Activated T-cell treated with anti-CD3 and anti-CD28 coated beads, Interleukin-2, amount 50 U/mL, for 72 hours (primary cell): ENCODE results near the gene HPSE2. TPM values are rescaled to one million over a fixed set of nuclear protein-coding genes. Genes with fewer than 3 reads are reported as not detected.

Source experiments
- ATAC-seq, 2 donors: fragments of 150-1000 bp; cut with Tn5 transposase; replicated peaks in 1 of 2; 2 replicates each; pipeline ENCODE4 v1.10.0; 2021; ENCODE audit warnings: moderate library complexity in 2 of 2, mild to moderate bottlenecking in 1 of 2
- DNase-seq, 2 donors: peaks; one replicate each; pipeline ENCODE4 v3.0.0; 2021 to 2022; ENCODE audit warnings: mixed read lengths in 1 of 2
- H3K27ac Mint-ChIP-seq: one replicate; pipeline ENCODE4 v1.8.0; 2022; ENCODE audit warnings: mild to moderate bottlenecking, moderate library complexity, mixed read lengths
- H3K27me3 Mint-ChIP-seq: one replicate; pipeline ENCODE4 v1.8.0; 2022; ENCODE audit warnings: low read depth, mixed read lengths
- H3K36me3 Mint-ChIP-seq, 2 donors: one replicate each; pipeline ENCODE4 v1.8.0; 2022; ENCODE audit warnings: mixed read lengths in 2 of 2, mild to moderate bottlenecking in 1 of 2; ENCODE audit not compliant: insufficient read depth in 2 of 2
- H3K4me1 Mint-ChIP-seq: one replicate; pipeline ENCODE4 v1.8.0; 2022; ENCODE audit warnings: low read depth, mixed read lengths
- H3K4me3 Mint-ChIP-seq, 2 donors: one replicate each; pipeline ENCODE4 v1.8.0; 2022; ENCODE audit warnings: mild to moderate bottlenecking in 2 of 2, mixed read lengths in 2 of 2, moderate library complexity in 2 of 2
- H3K9me3 Mint-ChIP-seq, 2 donors: one replicate each; pipeline ENCODE4 v1.8.0; 2022; ENCODE audit warnings: mixed read lengths in 2 of 2
- total RNA-seq, 2 donors: library from RNA; stranded (reverse); gene quantifications; one replicate each; pipeline ENCODE4 v1.2.3, GENCODE V29; 2022

Gene HPSE2
- total RNA-seq, 2 donors from 2014 or later, result not detected

DNA sequence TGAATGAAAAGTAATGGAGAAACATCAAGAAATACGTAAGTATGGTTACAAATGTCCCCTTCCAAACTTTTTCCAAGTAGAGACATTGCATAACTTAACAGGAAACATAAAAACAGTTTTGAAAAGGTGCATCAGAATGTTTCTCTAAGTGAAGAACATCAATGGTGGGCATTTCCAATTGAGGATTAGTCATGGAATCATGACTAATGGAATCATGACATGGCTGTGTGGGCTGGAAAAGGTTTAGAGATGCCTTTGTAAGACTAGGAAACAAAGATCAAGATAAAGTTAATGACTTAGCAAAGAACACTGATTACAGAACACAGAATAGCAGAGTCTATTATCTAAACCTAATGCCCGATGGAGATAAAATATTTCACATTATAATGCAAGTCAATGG is 272.0 kb downstream of the HPSE2 start:
- peaks cover 0 to 1% of the 10 kb centered on the region in 2 donors for H3K9me3 Mint-ChIP-seq
- H3K4me1 Mint-ChIP-seq, result no peaks in the 10 kb centered on the region
- DNase-seq (no peak), ATAC-seq (no peak)
- H3K4me3 Mint-ChIP-seq, result no peak overlapping the region
- H3K27me3 Mint-ChIP-seq, result no peaks in the 10 kb centered on the region
- H3K36me3 Mint-ChIP-seq, result no peaks in the 10 kb centered on the region
- H3K27ac Mint-ChIP-seq, result no peak overlapping the region

DNA sequence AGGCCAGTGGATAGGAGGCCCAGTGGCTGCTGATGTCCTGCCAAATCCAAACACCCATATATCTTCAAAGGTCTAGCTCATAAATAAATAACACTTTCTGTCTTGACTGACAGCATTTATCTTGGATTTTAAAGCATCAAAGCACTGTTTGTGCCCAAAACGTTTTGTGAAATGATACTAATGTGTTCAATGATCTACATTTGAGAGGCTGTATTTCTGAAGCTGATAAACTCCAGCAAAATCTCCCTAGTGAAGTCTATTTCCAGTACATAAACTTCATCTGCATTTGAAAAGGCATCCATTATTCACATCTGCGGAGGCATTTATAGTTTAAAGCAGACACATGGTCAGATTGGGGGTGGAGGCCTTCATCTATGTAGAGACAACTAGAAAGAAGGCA is 276.3 kb downstream of the HPSE2 start:
- Mint-ChIP-seq H3K36me3 (no peaks in the 10 kb centered on the region), H3K9me3 (peaks cover 0 to 3% of the 10 kb centered on the region in 2 donors), H3K27me3 (no peaks in the 10 kb centered on the region), H3K27ac (no peak overlapping the region), H3K4me1 (no peaks in the 10 kb centered on the region), H3K4me3 (no peak overlapping the region)
- no peak for DNase-seq
- ATAC-seq, result no peak

DNA sequence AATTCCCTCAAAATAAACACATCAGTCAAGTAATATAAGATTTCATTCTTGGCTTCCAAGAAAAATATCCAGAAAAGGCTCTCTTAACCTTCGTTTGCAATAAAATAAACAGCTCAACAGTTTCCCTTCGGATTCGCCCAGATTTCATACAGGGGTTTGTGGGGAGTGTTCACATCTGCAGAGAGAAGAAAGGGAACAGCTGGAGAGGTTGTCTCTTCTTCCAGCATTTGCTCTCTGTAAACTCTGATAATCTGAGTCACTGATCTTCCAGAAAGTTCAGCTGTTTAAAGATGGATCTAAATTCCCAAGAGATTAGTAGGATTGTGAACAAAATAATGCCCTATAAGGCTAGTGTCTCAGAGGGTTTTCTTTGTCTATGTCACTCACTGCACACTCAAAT is 277.9 kb downstream of the HPSE2 start:
- Mint-ChIP-seq H3K4me1 (no peaks in the 10 kb centered on the region), H3K9me3 (peaks cover 0 to 3% of the 10 kb centered on the region in 2 donors), H3K27ac (no peak overlapping the region), H3K36me3 (no peaks in the 10 kb centered on the region), H3K4me3 (no peak overlapping the region), H3K27me3 (no peaks in the 10 kb centered on the region)
- DNase-seq, result no peak
- no peak for ATAC-seq

DNA sequence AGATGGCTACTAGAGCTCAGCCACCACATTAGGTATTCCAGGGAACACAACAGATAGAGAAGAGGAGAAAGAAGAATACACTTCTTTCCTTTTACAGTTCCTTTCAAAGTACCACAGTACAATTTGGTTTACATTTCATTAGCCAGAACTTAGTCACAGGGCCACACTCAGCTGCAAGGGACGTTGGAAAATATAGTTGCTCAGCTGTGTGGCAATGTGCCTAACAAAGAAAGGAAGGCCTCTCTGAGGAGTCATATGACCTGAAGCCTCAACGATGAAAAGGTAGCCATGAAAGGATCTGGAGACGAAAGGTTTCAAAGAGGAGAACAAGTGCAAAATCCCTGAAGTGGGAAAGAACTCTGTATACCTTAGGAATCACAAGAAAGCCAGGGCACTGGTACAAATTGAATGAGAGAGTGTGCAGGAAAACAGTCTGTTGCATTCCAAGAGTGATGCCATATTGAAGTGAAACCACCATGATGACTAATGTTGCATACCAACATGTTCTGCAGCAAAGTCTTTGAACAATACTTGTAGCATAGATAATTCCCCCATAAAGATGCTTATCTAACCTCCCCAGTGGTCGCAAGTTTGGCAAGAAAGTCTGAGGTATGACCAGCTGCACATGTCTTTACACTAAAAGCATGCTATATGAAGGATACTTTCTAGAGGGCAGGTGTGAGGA is 278.9 kb downstream of the HPSE2 start:
- Mint-ChIP-seq H3K9me3 (peaks cover 0 to 3% of the 10 kb centered on the region in 2 donors), H3K27ac (no peak overlapping the region), H3K36me3 (no peaks in the 10 kb centered on the region), H3K27me3 (no peaks in the 10 kb centered on the region), H3K4me1 (no peaks in the 10 kb centered on the region), H3K4me3 (no peak overlapping the region)
- no peak for ATAC-seq
- no peak for DNase-seq

DNA sequence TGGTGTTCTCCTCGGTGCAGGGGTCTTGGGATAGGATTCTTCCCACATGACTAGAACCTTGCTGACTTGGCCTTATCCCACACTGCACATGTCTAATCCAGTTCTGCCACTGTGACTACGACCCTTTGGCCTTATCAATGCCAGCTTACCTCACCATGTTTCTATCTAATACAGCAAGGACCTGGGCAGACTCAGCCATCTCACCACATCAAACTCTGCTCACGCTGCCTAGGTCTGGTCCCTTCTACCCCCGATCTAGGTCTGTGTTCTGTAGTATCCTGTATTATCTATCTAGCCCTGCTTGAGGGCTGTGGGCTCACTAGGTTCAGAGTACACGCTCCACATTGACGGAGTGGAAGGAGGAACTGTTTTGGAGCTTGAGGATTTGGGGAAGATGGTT is 282.4 kb downstream of the HPSE2 start:
- ATAC-seq, result no peak

DNA sequence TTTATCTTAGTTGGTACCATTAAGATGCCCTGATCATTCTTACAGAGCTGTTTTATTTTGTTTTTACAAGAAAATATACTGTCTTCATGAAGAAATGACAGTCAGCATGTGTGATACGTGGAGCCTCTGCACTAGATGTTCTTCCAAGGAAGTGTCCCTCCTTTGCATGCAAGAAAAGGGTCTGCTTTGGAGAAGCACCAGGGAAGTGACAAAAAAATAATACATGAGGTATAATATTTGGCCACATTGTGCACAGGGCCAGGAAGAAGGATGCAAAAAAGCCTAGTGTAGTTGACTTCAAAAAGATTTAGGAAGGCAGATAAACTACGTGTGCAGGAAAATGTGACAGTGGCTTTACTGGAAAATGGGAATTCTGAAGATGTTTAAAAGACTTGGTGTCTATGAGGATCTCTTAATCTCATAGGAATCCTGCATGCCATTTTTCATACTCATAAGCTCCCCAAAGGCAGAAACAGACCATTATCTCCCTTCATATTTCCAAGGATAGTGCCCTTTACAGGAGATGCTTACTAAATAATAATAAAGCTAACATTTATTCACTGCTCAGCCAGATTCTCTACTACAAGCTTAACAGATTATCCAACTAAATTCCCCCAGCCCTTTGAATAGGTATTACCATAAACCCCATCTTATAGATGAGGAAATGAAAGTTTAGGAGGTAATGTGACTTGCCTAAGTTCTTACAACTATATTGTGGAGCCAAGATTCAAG is 284.2 kb downstream of the HPSE2 start:
- H3K4me1 Mint-ChIP-seq, result no peaks in the 10 kb centered on the region
- no peak overlapping the region for H3K4me3 Mint-ChIP-seq
- DNase-seq (no peak), ATAC-seq (no peak)
- no peak overlapping the region for H3K27ac Mint-ChIP-seq
- H3K36me3 Mint-ChIP-seq, result no peaks in the 10 kb centered on the region
- peaks cover 0 to 3% of the 10 kb centered on the region in 2 donors for H3K9me3 Mint-ChIP-seq
- no peaks in the 10 kb centered on the region for H3K27me3 Mint-ChIP-seq

More for the DNA sequence above, 282.4 kb downstream of the HPSE2 start:
- Mint-ChIP-seq H3K36me3 (no peaks in the 10 kb centered on the region), H3K9me3 (peaks cover 0 to 3% of the 10 kb centered on the region in 2 donors), H3K27me3 (no peaks in the 10 kb centered on the region), H3K4me1 (no peaks in the 10 kb centered on the region), H3K27ac (no peak overlapping the region), H3K4me3 (no peak overlapping the region)
- DNase-seq, result no peak

DNA sequence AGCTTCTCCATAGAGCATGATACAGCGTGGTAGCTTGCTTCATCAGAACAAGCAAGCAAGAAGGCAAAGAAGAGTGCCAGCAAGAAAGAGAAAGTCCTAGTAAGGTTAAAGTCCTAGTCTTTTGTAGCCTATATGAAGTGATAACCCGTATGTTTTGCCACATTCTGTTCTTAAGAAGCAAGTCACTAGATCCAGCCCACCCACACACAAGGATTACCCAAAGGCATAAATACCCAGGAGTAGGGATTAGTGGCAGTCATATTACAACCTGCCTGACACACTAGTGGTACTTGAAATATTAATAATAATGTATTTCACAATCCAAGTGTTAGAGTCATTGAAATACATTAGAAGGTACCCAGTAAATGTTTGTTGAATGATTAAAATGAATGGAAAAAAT is 285.5 kb downstream of the HPSE2 start:
- H3K4me3 Mint-ChIP-seq, result no peak overlapping the region
- no peaks in the 10 kb centered on the region for H3K27me3 Mint-ChIP-seq
- no peak overlapping the region for H3K27ac Mint-ChIP-seq
- ATAC-seq (no peak), DNase-seq (no peak)
- H3K36me3 Mint-ChIP-seq, result no peaks in the 10 kb centered on the region
- no peaks in the 10 kb centered on the region for H3K4me1 Mint-ChIP-seq
- H3K9me3 Mint-ChIP-seq, result no peaks in the 10 kb centered on the region

DNA sequence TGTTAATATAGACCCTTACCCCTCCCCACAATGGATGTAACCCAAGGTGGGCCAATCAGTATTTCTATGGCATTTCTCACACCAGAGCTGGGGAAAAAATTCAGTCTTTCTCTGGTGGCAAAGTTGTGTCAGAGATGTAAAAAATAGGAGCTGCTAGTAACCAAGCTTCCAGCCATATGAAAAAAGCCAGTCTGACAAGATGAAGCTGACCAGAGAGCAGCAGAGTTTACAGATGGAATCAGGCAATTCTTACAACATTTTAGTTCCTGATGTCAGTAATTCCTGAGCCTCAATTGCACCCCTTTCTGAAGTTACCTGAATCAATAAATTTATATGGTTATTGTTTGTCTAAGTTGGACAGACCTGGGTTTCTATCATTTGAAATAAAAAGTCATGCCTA is 286.3 kb downstream of the HPSE2 start:
- Mint-ChIP-seq H3K9me3 (no peaks in the 10 kb centered on the region), H3K4me1 (no peaks in the 10 kb centered on the region), H3K27me3 (no peaks in the 10 kb centered on the region), H3K4me3 (no peak overlapping the region), H3K36me3 (no peaks in the 10 kb centered on the region), H3K27ac (no peak overlapping the region)
- no peak for DNase-seq
- ATAC-seq, result no peak

DNA sequence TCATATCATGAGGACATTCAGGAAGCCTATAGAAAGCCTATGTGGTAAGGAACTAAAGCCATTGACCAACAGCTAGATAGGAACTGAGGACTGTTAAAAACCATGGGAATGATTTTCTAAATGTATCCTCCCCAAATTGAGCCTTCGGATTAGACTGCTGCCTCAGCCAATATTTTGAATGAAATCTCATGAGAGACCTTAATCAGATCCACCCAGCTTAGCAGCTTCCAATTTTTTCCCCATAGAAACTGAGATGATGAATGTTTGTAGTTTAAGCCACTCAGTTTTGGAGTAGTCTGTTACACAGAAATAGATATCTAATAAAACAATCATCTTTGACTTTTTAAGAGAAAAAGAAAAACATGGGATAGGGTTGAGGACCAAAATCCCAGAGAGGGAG is 292.0 kb downstream of the HPSE2 start:
- DNase-seq (no peak), ATAC-seq (no peak)
- no peak overlapping the region for H3K27ac Mint-ChIP-seq
- H3K9me3 Mint-ChIP-seq, result peaks cover 0 to 3% of the 10 kb centered on the region in 2 donors
- no peak overlapping the region for H3K4me3 Mint-ChIP-seq
- H3K36me3 Mint-ChIP-seq, result no peaks in the 10 kb centered on the region
- H3K4me1 Mint-ChIP-seq, result no peaks in the 10 kb centered on the region
- no peaks in the 10 kb centered on the region for H3K27me3 Mint-ChIP-seq

DNA sequence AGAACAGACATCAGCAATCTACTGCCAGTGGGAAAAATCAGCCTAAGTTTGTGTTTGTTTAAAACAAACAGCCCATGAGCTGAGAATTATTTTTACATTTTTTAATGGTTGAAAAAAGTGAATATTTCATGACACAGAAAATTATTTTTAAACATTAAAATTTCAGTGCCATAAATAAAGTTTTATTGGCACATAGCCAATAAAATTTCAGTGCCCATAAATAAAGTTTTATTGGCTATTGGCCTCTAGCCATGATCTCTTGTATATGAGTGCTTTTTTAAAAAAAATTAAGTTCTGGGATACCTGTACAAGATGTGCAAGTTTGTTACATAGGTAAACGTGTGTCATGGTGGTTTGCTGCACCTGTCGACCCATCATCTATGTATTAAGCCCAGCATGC is 305.9 kb downstream of the HPSE2 start:
- ATAC-seq, result no peak
- Mint-ChIP-seq H3K4me1 (no peaks in the 10 kb centered on the region), H3K9me3 (peaks cover 17 to 19% of the 10 kb centered on the region in 2 donors), H3K36me3 (peaks cover 3 to 5% of the 10 kb centered on the region in 2 donors), H3K27me3 (no peaks in the 10 kb centered on the region), H3K4me3 (no peak overlapping the region), H3K27ac (no peak overlapping the region)
- no peak for DNase-seq

DNA sequence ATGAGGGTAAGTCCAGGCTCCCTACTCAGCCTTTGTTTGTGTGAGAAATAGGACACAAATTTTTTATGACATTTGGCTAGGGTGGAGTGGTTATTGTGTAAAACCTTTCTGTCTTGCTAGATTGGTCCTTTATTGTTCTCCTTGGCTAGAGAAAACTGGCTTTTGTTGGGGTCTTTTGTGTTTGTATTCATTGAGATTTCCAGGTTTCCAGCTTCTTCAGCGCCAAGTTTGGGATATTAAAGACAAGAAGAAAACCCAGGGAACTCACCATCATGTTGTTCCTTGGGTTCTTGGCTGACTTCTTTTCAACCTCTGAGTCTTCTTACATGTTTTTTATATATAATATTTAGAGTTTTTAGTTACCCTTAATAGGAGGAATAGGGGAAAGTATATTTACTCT is 310.0 kb downstream of the HPSE2 start:
- peaks cover 0 to 2% of the 10 kb centered on the region in 2 donors for H3K9me3 Mint-ChIP-seq
- H3K27ac Mint-ChIP-seq, result no peak overlapping the region
- ATAC-seq (no peak), DNase-seq (no peak)
- no peaks in the 10 kb centered on the region for H3K36me3 Mint-ChIP-seq
- no peaks in the 10 kb centered on the region for H3K27me3 Mint-ChIP-seq
- H3K4me3 Mint-ChIP-seq, result no peak overlapping the region
- H3K4me1 Mint-ChIP-seq, result no peaks in the 10 kb centered on the region

DNA sequence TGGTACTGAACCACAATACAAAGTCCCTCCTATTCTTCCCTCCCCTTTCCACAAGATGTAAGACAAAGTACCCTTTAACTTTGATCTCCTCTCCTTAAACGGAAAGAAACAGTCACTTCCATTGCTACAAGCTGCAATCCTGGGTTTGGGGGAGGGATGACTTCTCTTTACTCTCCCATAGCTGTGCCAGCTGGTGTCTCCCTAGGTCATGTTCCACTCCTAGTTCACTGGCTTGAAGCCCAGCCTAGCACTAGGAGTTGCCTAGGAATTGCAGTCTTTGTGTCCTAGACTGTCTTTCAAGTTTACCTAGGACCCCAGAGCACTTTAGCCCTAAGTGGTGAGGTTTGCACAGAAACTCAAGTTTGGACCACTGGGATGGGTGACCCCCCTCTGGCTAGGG is 311.1 kb downstream of the HPSE2 start:
- no peak for DNase-seq
- no peak for ATAC-seq
- Mint-ChIP-seq H3K36me3 (no peaks in the 10 kb centered on the region), H3K27ac (no peak overlapping the region), H3K27me3 (no peaks in the 10 kb centered on the region), H3K9me3 (no peaks in the 10 kb centered on the region), H3K4me3 (no peak overlapping the region), H3K4me1 (no peaks in the 10 kb centered on the region)

DNA sequence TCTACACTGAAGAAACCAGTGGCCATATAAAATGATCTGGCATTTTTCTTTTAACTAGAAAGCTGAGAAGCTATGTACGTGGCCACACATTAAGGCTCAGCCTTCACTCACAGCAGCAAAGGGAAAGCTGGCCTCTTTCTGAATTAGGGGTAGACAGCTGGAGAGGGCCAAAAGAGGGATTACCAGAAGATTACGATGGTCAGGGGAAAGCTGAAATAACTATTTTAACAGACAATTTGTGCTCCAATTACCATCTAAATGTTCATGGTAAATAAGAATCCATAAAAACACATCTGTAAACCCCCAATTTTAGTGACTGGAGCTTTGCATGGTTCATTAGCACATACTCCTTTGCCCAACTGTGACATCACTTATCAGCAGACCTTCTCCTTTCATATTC is 314.3 kb downstream of the HPSE2 start:
- Mint-ChIP-seq H3K9me3 (no peaks in the 10 kb centered on the region), H3K36me3 (no peaks in the 10 kb centered on the region), H3K27me3 (no peaks in the 10 kb centered on the region), H3K4me3 (no peak overlapping the region), H3K4me1 (no peaks in the 10 kb centered on the region), H3K27ac (no peak overlapping the region)
- no peak for DNase-seq
- no peak for ATAC-seq

DNA sequence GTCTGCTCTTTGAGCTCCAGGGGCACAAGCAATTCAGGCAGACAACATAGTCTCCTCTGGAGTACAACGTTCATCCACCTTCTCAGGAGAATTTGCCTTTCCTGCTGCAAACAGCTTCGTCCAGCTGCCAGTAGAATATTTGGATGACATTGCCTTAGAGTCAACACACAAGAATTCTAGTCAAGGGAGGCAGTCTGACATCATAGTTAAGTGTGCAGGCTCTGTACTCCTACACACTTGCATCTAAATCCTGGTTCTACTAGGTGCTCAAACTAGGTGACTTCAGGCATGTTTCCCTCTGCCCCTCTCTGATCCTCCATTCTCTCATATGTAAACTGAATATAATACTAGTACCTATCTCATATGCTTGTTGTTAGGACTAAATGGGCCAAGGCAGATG is 314.8 kb downstream of the HPSE2 start:
- Mint-ChIP-seq H3K4me1 (no peaks in the 10 kb centered on the region), H3K27me3 (no peaks in the 10 kb centered on the region), H3K9me3 (no peaks in the 10 kb centered on the region), H3K27ac (no peak overlapping the region), H3K4me3 (no peak overlapping the region), H3K36me3 (no peaks in the 10 kb centered on the region)
- no peak for ATAC-seq
- DNase-seq, result no peak
